Gastrocnemius medialis (tissue), 4 donors: ENCODE results near the gene NPAS1. TPM values are rescaled to one million over a fixed set of nuclear protein-coding genes. Genes with fewer than 3 reads are reported as not detected.

Experiments
- ATAC-seq, 2 donors: fragments of 150-250 bp; one replicate each; pipeline ENCODE4 v1.9.1; 2016
- DNase-seq, 2 donors: peaks; one replicate each; pipeline ENCODE4 v3.0.0-alpha.2; 2019
- H3K27ac ChIP-seq, 4 donors: fragments of 200-600 bp; sonication (generic); 1 replicate in 1 of 4; 2 replicates in 3 of 4; pipeline ENCODE4 v1.5.1; 2016 to 2018; ENCODE audit warnings: mild to moderate bottlenecking in 2 of 4, moderate library complexity in 1 of 4
- H3K27me3 ChIP-seq, 3 donors: fragments of 200-600 bp; sonication (generic) in 2 of 3; 1 replicate in 1 of 3; 2 replicates in 2 of 3; pipeline versions ENCODE4 v1.5.1 to v1.6.0; 2016 to 2019; ENCODE audit warnings: mild to moderate bottlenecking in 1 of 3, moderate library complexity in 1 of 3
- H3K36me3 ChIP-seq, 2 donors: fragments of 200-600 bp; sonication (generic) in 1 of 2; one replicate each; pipeline ENCODE4 v1.5.1; 2017 to 2018
- H3K4me1 ChIP-seq, 2 donors: fragments of 200-600 bp; sonication (generic) in 1 of 2; one replicate each; pipeline ENCODE4 v1.5.1; 2016 to 2017; ENCODE audit warnings: mild to moderate bottlenecking in 2 of 2
- H3K4me3 ChIP-seq, 4 donors: fragments of 200-600 bp; sonication (generic) in 3 of 4; 1 replicate in 1 of 4; 2 replicates in 3 of 4; pipeline ENCODE4 v1.5.1; 2016 to 2019; ENCODE audit warnings: mild to moderate bottlenecking in 2 of 4
- H3K9me3 ChIP-seq, 3 donors: fragments of 200-600 bp; sonication (generic) in 2 of 3; 1 replicate in 1 of 3; 2 replicates in 2 of 3; pipeline ENCODE4 v1.5.1; 2016 to 2019
- CTCF ChIP-seq, 5 experiments: fragments of 450-650 bp in 3 of 5; fragments of 200-600 bp in 2 of 5; sonication (generic) in 2 of 5; IDR thresholded peaks in 4 of 5; conservative IDR thresholded peaks in 1 of 5; 1 replicate in 4 of 5; 2 replicates in 1 of 5; pipeline ENCODE4 v1.5.1; 2016 to 2019; ENCODE audit warnings: antibody characterized with exemption in 5 of 5, mild to moderate bottlenecking in 3 of 5, moderate library complexity in 3 of 5
- POLR2A ChIP-seq, 2 donors: fragments of 450-650 bp; IDR thresholded peaks; one replicate each; pipeline ENCODE4 v1.6.1; 2017; ENCODE audit warnings: antibody characterized with exemption in 2 of 2, mild to moderate bottlenecking in 2 of 2, moderate library complexity in 2 of 2
- in situ Hi-C, 4 donors: fragments of 200-750 bp; cut with MboI; loops; one replicate each; pipeline versions ENCODE4 v1.15.0 to v1.8.0; 2017; ENCODE audit warnings: low sequenced_read_pairs in 4 of 4
- intact Hi-C: fragments of 100-400 bp; cut with DNase I; formaldehyde crosslinking; loops from one replicate; pipeline ENCODE4 v1.15.1; 2023; ENCODE audit warnings: low total_unique reads
- total RNA-seq, 4 donors: library from RNA; depleted of rRNA; stranded (reverse); fragments of >200 nt; gene quantifications; one replicate each; pipeline versions ENCODE4 v1.1.0 to v1.2.3, GENCODE V29; 2016

The NPAS1 gene
- total RNA-seq, 4 donors from 2014 or later = 0.61 to 1.1 TPM; not detected in 2

DNA sequence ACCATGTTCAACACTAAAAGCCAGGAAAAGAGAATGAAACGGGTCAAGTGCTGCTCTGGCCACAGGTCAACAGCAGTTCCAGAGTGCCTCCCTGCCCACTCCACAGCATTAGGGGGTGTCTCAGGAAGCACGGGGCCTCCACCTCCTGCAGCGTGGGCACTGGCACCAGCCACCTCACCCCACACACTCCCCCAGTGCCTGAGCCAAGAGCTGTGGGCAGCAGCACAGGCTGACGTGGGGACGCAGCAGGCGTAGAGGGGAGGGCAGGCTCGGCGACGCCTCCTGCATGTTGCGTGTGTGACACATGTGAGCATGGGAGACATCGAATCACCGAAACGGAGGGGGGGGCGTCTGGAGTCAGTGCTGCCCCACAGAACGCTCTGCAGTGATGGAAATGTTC, 50.2 kb downstream of the NPAS1 start:
- DNase-seq (no peak), ATAC-seq (no peak)
- Histone ChIP-seq H3K36me3 (peaks cover 0 to 61% of the 10 kb centered on the region in 2 donors), H3K4me1 (no peaks in the 10 kb centered on the region), H3K27ac (no peak overlapping the region), H3K4me3 (no peak overlapping the region), H3K9me3 (no peaks in the 10 kb centered on the region), H3K27me3 (no peaks in the 10 kb centered on the region)
- in situ Hi-C loops = no loop called here
- TF ChIP-seq CTCF (IDR thresholded peaks at IDR 0.05 in 4 of 5, conservative IDR thresholded peaks at IDR 0.05 in 1 of 5) = no peak
- TF ChIP-seq POLR2A (IDR thresholded peaks at IDR 0.05) = no peak
- intact Hi-C loops = no loop called here

GRCh38 chr19:47070756-47071155, 51.1 kb downstream of the NPAS1 start:
- intact Hi-C loops = no loop called here
- TF ChIP-seq CTCF (IDR thresholded peaks at IDR 0.05 in 4 of 5, conservative IDR thresholded peaks at IDR 0.05 in 1 of 5) = no peak
- no peak for TF ChIP-seq POLR2A (IDR thresholded peaks at IDR 0.05)
- Histone ChIP-seq H3K36me3 (peaks cover 0 to 56% of the 10 kb centered on the region in 2 donors), H3K27me3 (no peaks in the 10 kb centered on the region), H3K9me3 (no peaks in the 10 kb centered on the region), H3K4me3 (no peak overlapping the region), H3K4me1 (no peaks in the 10 kb centered on the region), H3K27ac (no peak overlapping the region)
- ATAC-seq = no peak
- no peak for DNase-seq
- in situ Hi-C loops = no loop called here

GRCh38 chr19:47071731-47072130, 52.1 kb downstream of the NPAS1 start:
- Histone ChIP-seq H3K36me3 (peaks cover 0 to 54% of the 10 kb centered on the region in 2 donors), H3K4me1 (no peaks in the 10 kb centered on the region), H3K9me3 (no peaks in the 10 kb centered on the region), H3K27ac (no peak overlapping the region), H3K27me3 (no peaks in the 10 kb centered on the region), H3K4me3 (no peak overlapping the region)
- in situ Hi-C loops = no loop called here
- ATAC-seq = no peak
- DNase-seq = no peak
- no peak for TF ChIP-seq CTCF (IDR thresholded peaks at IDR 0.05 in 4 of 5, conservative IDR thresholded peaks at IDR 0.05 in 1 of 5)
- TF ChIP-seq POLR2A (IDR thresholded peaks at IDR 0.05) = no peak
- intact Hi-C loops = no loop called here

DNA sequence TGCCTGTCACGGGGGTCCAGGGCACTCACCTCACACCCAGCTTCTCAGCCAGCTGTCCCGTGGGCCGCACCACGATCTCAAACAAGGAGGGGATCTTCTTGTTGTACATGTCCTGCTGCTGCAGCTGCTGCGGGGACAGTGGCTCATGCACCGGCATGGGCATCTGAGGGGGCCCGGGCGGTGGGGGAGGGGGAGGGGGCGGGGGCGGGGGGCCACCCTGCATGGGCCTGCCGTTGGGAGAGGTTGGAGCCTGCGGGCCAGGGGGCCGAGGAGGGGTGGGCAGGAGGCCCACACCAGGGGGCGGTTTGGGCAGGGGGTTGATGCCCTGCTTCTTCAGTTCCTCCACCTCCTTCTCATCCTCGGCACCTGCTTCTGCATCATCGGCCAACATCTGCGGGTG, 52.7 kb downstream of the NPAS1 start:
- in situ Hi-C loops = no loop called here

More for the DNA sequence above, 52.7 kb downstream of the NPAS1 start:
- Histone ChIP-seq H3K4me3 (no peak overlapping the region), H3K36me3 (peaks cover 0 to 55% of the 10 kb centered on the region in 2 donors), H3K27ac (no peak overlapping the region), H3K27me3 (no peaks in the 10 kb centered on the region), H3K9me3 (no peaks in the 10 kb centered on the region), H3K4me1 (no peaks in the 10 kb centered on the region)
- no peak for DNase-seq
- ATAC-seq = no peak
- TF ChIP-seq CTCF (IDR thresholded peaks at IDR 0.05 in 4 of 5, conservative IDR thresholded peaks at IDR 0.05 in 1 of 5) (no peak), POLR2A (IDR thresholded peaks at IDR 0.05) (no peak)
- intact Hi-C loops = no loop called here
